DMS 273 (cell line): Measurements from ENCODE around the gene BTBD3.

ENCODE experiments used
- DNase-seq: peaks from one replicate; lab custom pipeline; 2025; ENCODE audit not compliant: unreplicated experiment; lab: John Stamatoyannopoulos, UW

The BTBD3 gene

DNA sequence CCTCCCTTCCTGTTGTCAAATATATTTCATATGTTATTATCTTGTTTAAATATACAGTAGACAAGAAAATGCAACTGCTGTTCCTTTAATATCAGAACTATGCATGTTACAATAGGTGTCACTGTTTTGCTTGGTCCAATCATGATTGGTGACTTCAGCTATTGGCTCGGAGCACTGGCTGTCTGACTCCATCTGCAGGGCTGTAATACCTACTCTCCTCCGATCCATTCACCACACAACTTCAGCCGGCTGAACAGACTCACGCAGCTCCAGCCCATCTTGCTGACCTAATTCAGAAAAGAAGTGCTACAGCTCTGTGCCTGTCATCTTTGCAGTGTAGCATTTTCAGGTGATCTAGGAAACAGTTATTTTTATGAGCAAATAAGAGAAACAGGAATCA is at the start of gene BTBD3:
Gene BTBD3, plus strand, starts transcription at position 231 of the 400 bp plus-strand sequence. CDS start 383 bp downstream, outside the sequence.
- DNase-seq, result peak; percentile 69

DNA sequence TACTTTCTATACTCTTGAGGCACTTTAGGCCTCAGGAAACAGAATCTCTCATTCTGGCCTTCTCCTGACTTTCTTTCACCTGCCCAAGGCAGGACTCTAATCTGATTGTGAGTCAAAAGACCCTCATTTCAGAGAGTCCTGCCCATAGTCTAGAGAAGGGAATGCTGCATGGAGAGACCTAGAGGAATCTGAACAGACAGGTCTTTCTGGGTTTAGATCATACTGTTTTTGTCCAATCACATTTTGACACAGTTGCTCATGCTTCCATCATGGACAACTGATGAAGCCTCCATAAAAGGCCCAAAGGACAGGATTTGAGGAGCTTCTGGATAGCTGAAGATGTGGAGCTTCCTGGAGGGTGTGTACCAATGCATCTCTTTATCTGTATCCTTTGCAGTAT is 48.1 kb upstream of the BTBD3 start:
- no peak for DNase-seq

DNA sequence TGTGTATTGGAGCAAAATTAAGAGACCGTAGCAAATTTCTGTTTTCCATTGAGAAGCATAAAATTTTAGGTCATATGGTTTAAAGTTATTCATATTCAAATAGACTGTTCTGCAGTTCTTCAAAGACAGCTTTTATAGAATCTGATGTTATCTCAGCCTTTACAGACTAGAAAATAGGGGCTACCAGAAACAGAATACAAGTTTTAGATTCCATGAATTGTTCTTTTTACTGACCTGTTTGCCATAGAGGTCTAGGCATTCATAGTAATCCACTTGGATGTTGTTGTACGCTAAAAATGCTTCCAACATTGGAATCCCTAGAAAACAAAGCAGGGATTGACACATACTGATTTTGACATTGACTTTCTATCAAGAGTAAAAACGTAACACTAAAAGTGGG is 47.3 kb upstream of the BTBD3 start:
- DNase-seq, result no peak

DNA sequence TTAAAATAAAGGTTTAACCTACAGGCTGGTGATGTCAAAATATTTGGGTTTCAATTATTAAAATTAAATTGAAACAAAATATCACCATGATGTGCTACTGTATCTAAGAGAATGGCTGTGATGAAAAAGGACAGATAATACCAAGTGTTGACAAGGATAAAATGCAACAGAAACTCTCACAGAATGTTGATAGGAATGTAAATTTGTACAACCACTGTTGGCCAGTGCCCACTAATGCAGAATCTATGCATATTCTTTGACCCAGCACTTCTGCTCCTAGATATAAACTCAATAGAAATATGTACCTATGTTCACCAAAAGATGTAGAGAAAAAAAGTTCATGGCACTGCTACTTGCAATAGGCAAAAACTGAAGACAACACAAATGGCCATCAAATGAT is 41.1 kb upstream of the BTBD3 start:
- no peak for DNase-seq

DNA sequence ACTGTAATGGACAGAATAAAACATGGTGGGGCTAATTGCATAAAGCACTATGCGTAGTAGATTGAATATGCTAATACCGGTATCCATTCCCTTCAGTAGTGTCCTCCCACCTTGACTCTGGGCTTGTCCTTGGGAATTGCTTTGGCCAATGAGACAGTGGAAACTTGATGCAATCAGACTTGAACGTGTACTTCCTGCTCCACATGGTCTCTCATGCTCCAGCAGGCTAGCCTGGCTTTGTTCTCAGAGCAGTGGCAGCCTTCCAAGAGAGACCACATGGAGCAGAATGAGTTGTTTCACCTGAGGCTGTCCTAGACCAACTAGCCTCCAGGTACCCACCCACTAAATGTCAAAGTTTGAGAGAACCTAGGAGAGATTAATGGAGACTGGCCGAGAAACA is 37.0 kb upstream of the BTBD3 start:
- peak; percentile 29 for DNase-seq

DNA sequence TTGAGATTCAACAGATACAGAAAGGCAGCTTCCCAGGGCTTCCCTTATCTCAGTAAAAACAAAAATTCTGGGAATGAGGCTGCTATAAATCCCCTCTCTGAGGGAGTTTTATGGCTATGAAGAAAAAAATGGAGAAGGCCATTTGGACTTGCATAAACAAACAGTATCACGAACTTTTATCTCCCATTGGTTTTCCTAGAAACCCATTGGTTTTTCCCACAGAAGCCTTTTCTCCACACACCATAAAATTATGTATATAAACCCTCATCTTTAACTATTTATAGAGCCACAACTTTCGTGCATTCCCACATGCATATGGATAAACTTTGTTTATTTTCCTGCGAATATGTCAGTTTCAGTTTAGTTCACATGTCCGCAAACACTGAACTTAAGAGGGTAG is 36.2 kb upstream of the BTBD3 start:
- DNase-seq, result no peak

DNA sequence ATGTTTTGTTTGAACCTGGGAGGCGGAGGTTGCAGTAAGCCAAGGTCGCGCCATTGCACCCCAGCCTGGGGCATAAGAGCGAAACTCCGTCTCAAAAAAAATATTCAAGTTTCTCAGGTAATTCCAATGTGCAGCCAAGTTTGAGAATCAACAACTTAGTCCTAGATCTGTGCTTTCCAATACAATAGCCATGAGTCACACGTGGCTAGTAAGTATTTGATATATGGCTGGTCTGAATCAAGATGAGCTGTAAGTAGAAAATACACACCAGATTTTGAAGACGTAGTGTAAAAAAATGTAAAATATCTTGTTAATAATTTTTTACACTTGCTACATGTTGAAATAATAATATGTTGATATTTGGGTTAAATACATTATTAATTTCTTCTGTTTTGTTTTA is 35.0 kb upstream of the BTBD3 start:
- no peak for DNase-seq

DNA sequence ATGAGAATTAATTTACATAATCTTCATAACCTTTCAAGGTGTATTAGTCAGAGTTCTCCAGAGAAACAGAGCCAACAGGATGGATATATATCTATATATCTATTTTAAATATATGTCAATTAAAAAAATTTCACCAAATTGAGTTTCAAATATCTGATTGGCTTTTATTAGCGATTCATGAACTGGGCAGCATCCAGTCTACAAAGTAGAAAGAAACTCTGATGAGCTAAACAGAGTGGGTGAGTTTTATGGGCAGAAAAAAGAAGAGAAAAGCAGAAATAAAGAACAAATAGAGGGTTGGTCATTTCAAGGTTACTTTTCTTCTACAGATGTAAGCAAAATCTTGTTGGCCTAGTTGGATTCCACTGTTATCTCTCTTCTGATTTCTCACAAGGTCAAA is 29.0 kb upstream of the BTBD3 start:
- no peak for DNase-seq

DNA sequence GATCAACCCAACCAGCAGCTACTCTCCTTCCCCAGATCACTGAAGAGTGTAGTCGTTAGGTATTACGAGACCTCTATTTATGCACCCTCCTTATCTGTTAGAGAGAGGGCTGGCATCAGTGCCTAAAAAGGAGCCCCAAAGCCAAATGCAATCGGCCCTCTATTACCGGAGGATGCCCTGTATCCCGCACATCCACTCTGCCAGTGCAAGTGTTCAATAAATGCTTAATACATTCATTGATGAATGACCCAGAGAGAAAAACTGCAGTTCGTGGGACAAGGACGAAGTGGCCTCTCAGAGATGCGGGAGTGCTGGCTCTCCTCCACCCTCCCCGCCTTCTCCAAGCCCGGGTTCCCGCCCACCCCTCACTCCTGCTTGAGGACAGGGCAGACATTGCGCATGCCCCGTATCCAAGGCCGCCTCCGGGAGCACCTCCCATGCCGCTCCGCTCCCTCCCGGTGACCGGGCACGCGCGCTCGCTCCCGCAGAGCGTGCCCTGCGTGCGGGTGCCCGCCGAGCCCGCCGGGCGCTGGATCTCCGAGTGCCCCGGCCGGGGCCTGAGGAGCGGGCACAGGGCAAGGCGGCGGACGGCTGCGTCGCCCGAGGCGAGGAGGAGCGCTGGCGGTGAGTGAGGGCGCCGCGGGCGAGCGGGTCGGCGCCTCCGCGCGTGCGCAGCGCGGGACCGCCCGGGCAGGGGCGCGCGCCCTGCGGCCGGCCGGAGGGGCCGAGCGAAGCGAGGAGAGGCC is 27.2 kb upstream of the BTBD3 start:
- DNase-seq, result peak; percentile 97

DNA sequence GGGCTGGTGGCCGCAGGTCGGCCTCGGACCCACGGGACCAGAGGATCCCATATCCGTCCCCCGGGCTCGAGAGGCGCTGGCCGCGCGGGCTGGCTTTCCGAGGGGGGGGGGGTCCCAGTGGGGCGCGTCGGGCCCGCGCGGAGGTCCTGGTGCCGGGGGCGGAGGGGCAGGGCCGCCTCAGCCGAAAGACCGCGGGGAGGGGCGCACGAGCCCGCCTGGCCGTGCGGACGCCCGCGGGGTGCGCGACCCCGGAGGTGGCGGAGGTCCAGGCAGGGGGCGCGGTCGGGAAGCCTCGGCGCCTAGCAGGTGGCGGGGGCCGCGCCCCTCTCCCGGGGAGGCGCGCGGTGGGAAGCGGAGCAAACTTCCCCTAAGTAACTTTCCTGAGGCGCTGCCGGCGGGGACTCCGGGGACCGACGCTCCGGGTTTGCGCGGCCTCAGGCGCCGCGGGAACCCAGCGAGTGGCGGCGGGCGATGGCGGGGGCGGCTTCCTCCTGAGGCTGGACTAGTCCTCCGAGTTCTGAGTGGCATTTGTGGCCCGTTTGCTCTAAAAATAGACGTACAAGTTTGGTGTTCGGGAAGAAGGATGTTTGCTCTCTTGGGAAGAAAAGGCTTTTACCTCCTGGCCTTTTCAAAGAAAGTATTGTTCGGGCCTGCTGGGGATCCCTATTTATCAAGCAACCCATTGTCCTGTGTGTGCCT is 26.5 kb upstream of the BTBD3 start:
- DNase-seq, result peak; percentile 86

DNA sequence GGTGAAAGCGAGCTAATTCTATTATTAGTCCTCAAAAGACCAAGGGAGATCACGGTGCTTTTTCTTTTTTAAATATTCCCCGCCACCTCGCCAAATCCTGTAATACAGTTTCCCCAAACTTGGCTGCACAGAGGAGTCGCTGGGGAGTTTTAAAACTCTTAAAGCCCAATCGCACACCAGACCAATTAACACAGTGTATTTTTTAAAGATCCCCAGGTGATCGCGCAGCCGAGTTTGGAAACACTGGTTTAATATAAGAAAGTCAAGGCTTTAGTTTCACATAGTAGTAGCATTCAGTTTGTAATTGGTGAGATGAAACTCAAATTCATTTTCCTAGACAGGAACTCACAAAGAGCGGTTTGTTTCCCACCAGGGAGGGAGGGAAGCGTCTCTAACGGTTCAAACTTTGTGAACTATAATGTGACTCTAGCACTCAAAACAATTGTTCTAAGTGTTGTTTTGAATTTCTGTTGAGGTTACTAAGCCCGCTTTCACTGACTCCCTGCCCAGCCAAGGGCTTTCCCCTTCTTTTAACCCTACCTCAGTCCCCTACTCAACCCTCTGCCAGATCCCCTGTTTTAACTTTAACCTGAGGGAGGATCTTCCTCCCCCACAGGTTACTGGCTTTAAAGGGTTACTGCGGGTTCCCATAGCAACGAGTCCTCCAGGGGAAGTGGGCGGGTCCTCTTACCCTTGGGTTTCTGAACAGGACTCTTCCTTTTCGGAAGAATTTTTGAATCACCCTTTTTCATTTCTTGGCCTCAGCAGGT is 25.7 kb upstream of the BTBD3 start:
- DNase-seq, result peak; percentile 90

DNA sequence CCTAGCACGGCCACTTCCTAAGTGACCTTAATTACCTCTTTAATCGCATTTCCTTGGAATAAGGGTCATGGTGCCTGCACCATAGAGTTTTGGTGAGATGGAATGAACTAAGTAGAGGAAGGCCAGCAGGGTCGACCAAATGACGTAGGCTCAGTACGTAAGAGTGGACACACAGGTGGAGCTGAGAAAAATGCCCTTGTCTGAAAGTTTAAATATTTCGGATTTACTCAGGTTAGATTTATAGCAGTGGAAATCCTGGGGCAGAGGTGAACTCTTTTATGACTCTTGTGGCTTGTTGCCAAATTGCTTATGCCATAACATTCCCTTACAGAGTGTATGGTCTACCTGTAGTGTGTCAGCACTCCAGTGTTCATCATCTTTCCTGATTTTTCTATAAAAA is 23.6 kb upstream of the BTBD3 start:
- no peak for DNase-seq

DNA sequence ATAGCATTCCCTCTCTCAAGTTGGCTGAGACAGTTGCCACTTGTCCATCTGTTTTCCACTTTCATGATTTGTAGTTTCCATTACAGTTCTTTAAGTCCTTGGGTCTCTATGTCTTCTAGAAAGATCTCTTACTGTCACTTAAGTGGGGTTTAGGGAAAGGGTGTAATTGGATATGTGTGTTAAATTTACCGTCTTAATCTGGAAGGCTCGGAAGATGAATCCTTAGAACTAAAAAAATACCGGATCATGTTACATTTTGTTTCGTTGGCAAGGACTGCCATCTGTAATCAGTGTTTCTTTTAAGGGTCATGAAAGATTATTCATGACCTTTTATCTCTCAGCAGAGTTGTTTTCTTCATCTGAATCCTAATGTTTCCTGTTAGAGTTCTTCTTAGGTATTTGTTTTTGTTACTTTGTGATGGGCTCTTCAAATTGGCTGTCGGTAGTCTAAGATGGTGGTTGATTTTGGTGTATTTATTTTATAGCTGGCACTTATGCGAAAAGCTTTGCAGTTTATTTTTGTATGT is 21.8 kb upstream of the BTBD3 start:
- peak; percentile 72 for DNase-seq

DNA sequence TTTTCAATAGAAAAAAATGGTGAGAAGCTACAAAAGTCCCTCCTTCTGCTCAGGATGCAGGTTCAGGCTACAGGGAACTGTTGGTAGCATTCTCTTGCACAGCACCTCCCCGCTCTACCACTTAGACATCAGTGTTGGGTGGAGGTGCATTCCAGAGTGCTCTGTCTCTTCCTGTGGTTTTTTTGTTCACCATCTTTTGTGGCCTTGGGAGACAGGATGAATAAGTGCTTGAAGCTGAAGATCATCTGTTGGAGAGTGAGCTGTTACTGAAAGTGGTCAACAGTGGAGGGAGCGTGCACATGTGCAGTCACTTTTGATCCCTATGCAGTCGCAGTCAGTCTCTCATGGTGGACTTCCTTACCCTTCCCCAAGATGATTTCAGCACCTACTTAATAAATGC is 16.6 kb upstream of the BTBD3 start:
- no peak for DNase-seq

DNA sequence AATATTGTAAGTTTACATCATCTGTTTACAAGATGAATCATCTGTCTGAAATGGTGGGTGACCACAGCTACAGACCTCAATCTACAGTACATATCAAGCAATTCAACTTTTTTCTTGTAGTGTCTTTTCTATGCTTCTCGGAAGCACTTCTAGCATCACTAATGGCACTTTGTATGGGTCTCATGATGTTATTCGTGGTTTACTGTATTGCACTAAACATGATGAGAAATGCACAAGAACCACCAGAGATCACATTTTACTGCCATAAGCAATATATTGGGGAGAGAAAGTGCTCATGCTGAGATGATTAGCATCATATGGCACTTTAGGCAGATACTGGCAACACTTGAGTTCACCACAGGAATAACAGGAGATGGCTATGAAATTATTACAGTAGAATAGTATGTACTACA is 15.4 kb upstream of the BTBD3 start:
- DNase-seq, result no peak

DNA sequence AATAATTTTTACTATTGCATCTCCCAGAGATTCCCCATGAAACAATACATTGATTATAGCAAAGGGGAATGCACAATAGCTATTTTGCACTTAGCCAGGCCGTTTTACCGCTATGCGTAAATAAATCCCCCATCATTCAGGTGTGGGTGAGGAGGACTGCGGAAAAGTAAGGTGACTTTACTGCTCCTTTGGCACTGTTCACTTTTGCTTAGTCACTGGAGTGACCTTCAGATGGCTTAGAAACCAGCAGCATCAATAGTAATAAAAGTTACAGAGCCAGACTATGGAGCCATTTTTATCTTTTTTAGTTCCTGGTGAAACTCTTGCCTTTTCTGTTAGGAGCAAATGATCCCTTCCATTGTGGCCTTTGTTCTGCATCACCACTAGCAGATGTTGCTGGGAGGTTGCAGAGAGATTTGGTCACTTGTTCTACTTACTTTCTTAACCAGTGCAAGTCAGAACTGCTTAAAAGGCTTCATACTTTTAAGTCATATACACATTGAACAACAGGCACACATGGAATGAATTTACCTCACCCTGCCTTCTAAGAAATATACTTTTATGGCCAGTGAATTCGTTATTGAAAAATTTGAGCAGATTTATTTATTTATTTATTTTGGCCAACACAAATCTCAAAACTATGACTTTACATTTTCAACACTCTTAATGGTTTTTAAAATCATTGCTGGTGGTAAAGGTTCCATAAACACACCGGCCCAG is 12.1 kb upstream of the BTBD3 start:
- no peak for DNase-seq

DNA sequence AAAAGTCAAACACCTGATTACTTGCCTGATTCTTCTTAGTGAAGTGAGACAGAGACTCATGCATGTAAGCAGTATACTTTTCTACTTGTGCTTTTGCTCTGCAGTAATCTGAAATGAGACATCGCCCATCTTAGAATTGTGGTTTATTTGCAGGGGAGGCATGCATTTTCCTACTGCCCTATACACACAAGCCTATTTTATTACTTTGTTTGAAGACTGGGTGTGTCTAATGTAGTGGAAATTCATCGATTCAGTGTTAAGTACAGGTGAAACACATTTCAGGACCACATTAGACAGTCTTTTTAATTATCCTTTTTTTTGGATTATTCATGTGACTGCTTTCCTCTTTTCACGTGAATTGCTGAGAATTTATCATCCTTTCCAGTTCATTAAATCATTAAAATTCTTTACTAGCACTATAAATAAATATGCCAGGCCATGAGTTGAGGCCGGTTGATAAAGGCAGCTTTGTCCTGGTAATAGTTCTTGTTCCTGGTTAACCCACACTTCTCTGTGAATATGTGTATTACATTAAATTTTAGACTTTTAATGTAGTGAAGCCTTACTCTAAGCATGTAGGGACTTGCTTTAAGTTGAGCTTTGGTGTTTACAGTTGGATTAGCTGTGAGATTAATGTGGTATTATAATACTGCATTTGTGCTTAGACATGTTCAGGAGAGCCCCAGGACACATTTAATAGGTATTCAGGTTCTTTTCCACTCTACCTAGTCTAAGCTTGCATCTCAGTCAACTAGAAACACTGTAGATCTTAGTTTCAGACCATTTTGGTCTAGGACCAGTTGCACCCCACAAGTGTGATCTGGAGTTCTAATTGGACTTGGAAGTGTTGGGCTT is 10.8 kb upstream of the BTBD3 start:
- no peak for DNase-seq

DNA sequence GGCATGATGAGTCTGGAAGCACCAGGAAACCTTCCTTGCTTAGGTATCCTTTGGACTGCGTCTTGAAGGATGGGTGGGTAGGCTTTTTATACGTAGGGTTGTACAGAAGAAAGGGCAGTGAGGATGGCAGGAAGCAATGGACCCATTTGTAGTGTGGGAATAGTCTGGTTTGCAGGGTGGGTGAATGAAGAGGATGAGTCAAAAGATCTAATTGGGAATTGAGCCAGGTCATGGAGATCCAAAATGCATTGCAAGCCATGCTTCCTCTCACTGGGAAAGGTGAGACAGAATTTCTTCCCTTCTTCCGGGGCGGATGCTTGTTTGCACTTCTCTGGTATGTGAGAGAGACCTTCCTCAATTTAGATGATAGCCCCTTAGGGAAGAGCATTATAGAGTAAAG is 10.1 kb upstream of the BTBD3 start:
- no peak for DNase-seq

DNA sequence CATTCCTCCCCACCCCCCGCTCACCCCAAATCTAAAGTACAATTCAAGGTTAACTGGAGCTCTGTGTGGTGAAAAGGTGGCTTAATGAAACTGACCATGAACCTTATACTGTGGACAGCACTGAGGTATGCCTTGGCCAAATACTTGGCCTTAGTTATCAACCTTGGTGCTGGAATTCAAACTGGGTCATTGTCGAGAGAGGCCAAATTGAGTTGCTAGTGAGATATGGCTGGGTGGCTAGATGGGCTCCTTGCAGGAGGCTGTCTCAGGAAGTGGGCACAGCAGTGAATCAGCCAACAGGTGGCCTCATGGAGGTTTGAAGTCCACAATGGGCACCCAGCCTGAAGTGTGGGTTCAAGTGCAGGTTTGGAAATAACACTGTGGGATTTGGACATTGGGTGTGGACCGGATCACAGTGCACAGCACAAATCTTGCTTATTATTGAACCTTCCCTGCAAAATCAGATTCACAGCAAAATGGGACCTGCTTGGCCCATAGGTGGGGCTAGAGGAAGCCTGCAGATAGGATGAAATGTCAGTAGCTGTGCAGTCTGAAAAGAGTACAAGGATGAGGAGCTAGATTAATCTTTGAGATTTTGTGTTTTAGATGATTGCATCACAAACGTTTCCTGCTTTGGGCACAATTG is 5.6 kb upstream of the BTBD3 start:
- DNase-seq, result peak; percentile 40
